GM19193 (cell line): ENCODE results near the gene PRDM8.

Source experiments
- POLR2A ChIP-seq: IDR thresholded peaks from 4 replicates; pipeline ENCODE4 v1.6.1; 2011; ENCODE audit not compliant: insufficient read depth, insufficient read length; ENCODE audit errors: extremely low read depth

PRDM8 gene

DNA sequence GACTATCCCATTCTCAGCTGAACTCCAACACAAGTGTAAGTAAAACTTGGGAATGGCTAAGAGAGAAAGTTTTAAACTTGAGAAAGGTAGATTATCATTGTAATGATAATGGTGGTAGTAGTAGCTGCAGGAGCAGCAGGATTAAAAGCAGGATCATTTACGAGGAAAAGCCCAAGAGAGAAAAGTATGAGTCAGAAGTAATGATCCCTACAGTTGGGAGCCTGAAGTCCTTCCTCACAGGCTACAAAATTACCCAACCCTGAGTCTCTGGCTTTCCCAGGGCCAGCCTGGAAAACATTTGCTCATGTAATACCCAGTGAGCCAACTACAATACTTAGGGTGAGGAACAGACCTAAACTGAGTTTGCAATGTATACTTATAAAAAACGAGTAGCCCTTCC, 4.4 kb upstream of the PRDM8 start:
- TF ChIP-seq POLR2A, result no peak

DNA sequence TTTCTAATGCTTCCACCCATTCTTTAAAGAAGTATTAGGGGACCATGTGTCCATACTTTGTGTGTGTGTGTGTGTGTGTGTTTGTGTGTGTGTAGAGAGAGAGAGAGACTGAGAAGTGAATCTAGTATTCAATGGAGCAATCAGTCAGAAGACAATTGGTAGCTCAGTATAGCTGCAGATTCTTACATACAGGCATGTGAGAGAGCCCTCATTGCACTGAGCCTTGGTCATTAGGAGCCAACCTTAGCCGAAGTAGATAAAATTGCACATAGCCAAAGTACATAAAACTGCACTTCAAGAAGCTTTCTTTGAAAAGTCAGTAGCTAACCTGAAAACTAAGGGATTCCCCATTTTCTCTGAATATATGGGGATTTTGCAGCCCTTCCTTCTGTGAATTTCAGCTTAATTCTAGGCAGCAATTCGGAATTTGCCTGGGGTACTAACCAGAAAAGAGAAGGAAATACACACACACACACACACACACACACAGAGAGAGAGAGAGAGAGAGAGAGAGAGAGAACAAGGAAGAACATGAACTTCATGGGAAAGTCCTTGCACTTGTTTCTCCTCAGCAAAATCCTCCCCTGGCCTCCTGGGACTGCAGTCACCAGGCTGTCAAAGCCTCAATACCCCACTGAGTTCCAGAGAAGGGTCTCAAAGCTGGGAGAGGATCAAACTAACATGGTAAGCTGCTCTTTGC, 1.7 kb upstream of the PRDM8 start:
- TF ChIP-seq POLR2A, result no peak

DNA sequence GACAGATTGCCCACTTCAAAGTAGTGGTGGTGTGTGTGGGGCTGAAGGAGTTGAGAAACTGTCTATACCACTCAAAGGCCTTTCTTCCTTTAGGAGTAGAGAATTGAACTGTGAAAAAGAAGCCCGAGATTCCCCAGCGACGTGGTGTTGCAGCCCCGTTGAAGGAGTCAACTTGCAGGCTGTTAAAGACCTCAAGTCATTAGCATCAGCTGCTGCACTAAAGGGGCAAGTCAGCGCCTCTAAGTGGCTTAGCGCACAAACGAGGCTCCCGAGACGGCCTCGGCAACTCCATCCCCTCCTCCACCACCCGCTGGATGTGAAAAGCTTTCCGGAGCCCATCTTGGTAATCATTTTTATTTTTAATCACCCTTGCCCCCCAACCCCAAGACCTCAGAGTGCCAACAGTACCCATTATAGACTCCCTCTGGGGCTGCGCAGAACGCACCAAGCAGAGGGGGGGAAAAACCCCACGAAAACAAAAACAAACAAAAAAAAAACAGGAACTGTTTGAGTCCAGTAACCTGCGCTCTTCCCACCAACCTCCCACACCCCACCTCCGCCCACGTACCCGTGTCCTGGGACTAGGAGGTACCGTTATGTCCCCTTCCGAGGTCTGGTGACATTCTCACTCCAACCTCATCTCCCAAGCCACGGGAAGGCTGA, 913 bp upstream of the PRDM8 start:
- TF ChIP-seq POLR2A, result no peak

DNA sequence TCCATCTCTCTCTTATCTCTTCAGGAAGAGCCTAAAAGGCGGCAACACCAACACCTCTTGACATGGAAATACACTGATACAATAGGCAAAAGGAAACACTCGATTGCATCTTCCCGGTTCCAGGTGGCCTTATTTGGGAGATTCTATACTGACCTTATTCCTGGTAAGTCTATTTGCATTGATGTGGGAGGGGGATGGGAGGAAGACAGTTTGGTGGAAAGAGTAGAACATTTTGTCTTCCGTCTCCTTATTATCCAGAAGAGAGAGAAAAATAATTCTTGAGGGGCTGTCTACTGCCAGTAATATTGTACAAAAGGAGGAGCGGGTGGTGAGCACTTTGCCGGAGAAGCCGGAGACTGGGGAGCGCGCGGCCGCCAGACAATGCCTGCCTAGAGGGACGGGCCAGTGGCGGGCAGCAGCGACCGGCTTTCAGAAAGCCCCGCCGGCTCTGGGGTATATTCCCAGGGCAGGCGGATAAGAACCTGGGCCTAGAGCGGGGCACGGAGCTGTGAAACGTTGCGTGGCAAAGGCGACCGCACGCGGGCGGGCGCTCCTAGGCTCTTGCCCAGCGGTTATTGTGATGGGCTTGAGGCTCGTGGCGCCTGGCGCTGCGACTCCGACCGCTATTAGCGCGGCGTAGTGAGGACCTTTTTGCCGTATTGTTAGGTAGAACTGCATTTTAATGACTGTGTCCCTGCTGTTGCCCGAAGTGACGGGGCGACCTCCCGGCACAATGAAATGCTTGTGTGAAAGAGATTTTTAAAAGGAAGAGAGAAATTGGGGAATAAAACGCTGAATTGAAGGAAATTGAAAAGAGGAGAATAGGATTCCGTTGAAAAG, 518 bp downstream of the PRDM8 start:
- TF ChIP-seq POLR2A, result no peak

DNA sequence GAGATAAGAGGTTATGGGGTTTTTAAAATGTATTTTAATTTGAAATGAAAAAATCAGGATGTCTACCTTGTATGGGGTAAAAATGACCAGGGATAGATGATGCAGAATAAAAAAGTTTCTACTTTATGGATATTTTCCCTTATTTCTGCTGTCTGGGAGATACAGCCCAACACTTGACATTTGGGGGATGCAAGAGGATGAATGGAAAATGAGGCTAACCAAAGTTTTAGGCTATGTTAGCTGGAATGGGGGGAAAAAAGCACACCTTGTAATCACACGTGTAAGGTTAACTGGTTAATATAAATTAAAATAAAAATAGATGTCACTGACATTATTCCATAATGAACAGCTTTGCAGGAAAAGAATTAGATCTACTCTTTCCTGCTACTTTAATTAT, 1.1 kb downstream of the PRDM8 start:
- TF ChIP-seq POLR2A, result no peak

DNA sequence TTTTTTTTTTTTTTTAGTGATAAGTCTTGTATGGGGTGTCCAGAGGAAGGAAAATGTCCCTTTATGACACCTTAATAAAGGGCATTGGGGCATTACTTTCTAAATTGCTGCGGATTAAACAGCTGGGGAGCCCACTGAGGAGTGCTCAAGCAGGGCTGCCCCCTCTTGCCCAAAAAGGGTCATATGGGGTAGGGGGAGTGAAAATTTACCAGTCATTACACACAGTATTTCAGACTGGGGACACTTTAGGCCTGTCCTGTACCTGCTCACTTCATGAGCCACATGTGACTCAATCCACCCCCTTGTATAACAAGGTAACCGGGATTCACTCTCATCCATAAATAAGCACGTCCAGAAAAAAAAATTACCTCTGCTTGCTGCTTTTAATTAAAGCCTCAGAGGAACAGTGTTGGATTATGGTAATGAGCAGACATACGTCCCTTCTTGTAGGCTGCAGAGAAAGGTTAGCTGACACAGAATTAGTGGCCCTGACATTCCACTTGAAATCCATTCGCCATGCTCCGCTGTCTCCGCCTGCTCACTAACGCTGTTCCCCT, 1.8 kb downstream of the PRDM8 start:
- no peak for TF ChIP-seq POLR2A

DNA sequence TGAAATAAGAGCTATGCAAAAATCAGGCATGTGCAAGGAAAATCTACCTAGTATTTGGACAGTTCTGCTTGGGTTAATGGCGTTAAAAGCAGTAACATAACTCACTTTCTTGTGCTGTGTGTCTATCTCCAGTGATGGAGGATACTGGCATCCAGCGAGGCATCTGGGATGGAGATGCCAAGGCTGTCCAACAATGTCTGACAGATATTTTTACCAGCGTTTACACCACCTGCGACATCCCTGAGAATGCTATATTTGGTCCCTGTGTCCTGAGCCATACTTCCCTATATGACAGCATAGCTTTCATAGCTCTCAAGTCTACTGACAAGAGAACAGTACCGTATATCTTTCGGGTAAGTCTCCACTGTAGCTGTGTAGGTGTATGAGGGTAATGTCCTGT, 2.6 kb downstream of the PRDM8 start:
- no peak for TF ChIP-seq POLR2A

DNA sequence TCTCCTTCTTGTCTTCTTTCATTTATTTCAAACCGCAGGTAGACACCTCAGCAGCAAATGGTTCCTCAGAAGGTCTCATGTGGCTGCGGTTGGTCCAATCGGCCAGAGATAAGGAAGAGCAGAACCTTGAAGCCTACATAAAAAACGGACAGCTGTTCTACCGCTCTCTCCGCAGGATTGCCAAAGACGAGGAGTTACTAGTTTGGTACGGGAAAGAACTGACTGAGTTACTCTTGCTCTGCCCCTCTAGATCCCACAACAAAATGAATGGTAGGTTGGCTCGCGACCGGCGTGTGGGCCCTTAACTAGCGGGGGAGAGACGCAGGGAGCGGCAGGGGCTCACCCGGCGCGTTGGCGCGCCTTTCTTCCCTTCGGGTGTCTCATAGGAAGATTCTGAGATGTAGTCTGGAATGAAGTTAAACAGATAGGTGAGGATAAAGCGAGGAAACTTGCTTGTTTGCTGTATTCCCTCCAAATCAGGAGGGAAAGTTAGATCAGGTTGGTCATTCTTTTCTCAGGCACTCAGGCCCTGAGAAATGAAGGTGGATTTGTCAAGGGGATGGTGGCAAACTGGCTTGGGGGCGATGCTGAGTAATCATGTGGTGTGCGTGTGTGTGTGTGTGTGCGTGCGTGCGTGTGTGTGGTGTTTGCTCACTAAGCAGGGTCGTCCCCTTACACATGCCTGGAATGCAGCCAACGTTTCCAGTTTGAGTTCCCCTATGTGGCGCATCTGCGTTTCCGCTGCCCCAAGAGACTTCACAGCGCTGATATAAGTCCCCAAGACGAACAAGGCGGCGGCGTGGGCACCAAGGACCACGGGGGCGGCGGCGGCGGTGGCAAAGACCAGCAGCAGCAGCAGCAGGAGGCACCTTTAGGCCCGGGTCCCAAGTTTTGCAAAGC, 4.2 kb downstream of the PRDM8 start:
- TF ChIP-seq POLR2A, result no peak

DNA sequence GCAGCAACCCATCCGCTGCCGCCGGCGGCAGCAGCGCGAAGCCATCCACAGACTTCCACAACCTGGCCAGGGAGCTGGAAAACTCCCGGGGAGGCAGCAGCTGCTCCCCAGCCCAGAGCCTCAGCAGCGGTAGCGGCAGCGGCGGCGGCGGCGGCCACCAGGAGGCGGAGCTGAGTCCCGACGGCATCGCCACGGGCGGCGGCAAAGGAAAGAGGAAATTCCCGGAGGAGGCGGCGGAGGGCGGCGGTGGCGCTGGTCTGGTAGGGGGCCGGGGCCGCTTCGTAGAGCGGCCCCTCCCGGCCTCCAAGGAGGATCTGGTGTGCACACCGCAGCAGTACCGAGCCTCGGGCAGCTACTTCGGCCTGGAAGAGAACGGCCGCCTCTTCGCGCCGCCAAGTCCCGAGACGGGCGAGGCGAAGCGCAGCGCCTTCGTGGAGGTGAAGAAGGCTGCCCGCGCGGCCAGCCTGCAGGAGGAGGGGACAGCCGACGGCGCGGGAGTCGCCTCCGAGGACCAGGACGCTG, 4.9 kb downstream of the PRDM8 start:
- TF ChIP-seq POLR2A, result no peak

DNA sequence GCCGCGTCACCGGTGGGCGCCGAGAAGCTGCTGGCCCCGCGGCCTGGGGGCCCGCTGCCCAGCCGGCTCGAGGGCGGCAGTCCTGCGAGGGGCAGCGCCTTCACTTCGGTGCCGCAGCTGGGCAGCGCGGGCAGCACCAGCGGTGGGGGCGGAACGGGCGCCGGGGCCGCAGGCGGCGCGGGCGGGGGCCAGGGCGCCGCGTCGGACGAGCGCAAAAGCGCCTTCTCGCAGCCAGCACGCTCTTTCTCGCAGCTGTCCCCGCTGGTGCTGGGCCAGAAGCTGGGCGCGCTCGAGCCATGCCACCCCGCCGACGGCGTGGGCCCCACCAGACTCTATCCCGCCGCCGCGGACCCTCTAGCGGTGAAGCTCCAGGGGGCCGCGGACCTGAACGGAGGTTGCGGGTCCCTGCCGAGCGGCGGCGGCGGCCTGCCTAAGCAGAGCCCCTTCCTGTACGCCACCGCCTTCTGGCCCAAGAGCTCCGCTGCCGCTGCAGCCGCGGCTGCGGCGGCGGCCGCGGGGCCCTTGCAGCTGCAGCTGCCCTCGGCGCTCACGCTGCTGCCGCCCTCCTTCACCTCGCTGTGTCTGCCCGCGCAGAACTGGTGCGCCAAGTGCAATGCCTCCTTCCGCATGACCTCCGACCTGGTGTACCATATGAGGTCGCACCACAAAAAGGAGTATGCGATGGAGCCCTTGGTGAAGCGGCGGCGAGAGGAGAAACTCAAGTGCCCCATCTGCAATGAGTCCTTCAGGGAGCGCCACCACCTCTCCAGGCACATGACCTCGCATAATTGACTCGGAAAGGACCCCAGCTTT, 5.6 kb downstream of the PRDM8 start:
- TF ChIP-seq POLR2A, result no peak

DNA sequence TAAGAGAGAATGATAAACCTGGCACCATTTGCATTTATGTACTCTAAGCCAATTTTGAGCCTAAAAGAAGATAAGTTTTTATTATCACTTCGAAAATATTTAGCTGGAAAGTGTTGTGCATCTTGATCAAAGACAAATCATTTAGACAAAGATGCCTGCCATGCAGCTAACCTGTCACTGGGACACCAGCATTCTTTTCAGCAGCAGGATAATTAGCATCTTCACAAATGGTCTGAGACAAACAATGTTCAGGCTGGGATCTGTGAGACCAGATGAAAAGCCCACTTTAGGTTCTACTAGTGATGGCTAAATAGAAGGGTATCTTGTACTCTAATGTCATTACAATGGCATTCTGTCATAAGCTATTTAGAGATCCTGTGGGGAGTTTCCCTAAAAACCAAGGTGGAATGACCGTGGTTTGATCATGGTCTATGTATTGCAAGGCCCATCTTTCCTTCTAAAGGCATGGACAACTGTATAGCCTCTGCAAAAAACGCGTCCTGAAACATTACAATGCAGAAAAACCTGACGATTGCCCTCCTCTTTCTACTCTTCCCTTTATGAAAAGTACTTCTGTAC, 7.2 kb downstream of the PRDM8 start:
- TF ChIP-seq POLR2A, result no peak

DNA sequence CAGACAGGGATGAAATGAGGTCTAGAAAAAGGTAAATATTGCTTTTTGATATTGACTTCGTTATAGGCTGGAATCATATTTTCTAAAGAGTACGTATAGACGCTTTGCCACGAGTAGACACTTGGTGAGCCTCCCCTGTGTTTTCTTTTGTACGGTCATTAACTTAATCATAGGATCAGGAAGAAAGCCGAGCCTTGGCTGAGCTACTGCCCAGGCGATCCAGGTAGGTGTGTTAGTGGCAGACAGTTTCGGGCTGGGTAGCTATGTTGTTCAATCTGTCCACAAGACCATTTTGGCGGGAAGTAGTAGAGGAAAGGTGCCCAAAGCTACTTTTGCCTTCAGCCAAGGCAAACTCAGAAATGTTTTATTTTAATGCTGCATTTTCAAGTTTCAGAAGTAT, 8.8 kb downstream of the PRDM8 start:
- TF ChIP-seq POLR2A, result no peak

DNA sequence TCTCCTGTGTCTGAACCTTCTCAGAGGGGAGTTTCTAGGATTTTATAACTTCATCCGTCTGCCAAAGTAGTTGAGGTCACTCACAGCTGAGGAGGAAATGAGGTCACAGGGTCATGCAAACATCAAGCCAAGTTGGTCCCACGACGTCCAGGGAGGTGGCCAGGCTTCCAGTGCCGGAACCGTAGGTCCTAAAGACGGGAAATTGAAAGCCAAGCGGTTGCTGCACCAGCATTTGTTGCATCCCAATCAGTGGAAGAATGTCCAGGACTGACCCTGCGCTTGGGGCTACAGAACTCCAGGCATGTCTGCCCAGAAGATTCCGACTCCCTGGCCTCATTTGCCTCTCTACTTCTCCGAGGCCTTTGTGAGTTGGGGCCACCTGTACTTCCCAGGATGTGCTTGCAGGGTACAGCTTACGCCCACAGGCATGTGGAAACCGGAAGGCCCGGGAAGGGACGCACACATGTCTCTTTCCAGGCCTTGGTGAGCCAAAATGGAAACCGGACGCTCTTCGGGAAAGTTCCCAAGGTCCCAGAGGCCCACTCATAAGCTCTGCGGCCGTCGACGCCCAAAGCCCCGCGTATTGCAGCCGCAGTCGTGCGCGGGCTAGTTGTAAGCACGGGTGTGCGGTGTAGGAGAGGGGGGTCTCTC, 9.3 kb downstream of the PRDM8 start:
- no peak for TF ChIP-seq POLR2A
